ENCODE measurements around the gene ABCA12.

ABCA12 gene

DNA sequence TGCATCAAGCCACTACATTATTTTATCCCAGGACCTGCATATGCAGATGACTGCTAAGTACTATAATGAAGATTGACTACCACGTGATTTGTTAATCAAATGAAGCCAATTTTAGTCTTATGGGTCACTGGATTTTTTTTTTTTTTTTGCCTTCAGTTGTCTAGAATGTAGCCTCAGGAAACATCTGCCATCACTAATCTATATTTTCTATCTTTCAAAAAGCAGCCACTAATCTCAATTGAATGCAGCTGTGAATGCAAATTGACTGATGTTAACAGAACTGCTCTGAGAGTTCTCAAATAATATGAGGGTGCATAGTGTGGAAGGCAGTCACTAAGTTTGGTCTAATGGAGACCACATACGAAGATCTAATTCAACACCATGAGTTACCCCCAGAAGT, 106.3 kb downstream of the ABCA12 start:
- DNase-seq (ENCODE audit: low spot score) = no peak

DNA sequence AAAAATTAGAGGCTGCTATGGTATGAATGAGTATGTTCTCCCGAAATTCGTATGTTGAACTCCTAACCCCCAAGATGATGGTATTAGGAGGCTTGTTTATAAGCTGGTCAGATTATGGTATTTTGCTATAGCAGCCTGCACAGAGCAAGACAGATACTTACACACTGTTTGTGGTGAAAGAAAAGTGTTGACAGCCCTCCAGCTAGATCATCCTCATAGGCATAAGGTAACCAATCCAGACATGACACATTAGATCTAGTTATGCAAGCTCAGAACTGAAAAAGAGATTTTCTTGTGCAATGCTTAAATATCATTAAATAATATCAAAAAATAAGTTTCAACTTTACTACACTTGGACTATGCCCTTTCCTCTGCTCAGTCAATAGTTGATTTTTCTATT, 107.1 kb downstream of the ABCA12 start:
- DNase-seq (ENCODE audit: low spot score) = no peak

DNA sequence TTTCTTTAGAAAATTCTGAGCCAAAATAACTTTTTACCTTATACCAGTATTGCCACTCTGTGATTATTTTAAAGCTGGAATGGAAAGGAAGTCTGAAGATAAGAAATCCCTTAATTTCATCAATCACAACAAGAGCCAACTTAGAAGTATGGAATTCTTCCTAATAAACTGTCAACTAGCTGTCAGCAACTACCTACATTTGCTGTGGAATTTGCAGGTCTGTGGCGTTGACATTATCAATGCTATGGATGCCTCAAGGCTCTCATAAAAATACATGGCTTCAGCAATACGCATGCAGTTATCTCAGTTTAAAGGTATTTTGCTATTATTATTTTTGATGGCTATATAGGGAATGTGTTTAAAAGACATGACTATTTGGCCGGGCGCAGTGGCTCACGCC, 108.5 kb downstream of the ABCA12 start:
- no peak for DNase-seq (ENCODE audit: low spot score)

DNA sequence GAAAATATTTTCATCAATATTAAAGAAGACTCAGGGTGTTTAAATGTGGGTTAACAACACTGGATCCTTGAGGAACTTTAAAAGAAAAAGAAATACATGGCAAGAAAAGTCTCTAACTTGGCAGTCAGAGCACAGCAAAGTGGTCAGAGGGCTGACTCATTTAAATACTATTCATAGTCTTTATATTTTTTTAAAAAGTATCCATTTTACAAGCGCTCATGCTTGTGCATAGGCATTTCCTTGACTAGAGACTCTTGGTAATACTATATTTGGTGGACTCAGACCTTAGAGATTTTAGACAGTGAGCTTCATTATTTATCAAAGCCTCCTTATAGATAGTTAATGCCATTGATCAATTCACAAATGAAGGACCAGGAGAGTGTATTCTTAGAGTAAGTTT, 110.2 kb downstream of the ABCA12 start:
- DNase-seq (ENCODE audit: low spot score) = no peak

DNA sequence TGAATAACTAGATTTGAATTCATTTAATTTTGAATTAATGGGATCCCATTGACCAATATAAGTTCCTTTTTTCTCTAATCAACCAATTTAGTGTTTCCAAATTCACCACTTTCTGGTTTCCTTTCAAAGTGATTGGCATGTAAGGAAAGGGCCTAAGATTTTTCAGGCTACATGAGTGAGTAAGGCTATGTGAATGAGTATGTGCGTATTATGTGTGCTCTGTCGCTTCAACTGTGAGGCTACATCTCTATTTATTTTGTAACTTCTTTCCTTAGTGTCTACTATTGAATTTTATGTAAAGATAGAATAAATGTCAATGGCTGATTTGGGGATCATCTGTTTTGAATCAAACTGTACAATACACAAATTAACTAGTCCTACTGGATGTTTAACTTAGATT, 110.6 kb downstream of the ABCA12 start:
- no peak for DNase-seq (ENCODE audit: low spot score)

DNA sequence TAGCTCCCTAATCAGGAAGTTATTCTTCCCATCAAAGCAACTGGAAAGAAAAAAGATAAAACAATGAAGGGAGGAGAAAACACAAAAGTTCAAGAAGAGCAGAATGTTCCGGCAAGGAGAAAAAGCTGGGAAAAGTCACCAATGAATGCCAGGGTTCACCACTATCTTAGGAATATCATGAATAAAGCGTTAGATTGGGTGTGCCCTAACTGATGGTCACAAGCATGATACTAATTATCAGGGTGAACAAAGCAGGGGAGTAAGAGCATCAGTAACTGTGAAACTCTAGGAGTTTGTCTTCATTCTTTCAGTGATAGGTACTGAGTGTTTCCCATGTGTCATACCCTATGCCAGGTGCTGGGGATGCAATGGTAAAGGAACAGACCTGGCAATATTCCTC, 115.5 kb downstream of the ABCA12 start:
- no peak for DNase-seq (ENCODE audit: low spot score)

DNA sequence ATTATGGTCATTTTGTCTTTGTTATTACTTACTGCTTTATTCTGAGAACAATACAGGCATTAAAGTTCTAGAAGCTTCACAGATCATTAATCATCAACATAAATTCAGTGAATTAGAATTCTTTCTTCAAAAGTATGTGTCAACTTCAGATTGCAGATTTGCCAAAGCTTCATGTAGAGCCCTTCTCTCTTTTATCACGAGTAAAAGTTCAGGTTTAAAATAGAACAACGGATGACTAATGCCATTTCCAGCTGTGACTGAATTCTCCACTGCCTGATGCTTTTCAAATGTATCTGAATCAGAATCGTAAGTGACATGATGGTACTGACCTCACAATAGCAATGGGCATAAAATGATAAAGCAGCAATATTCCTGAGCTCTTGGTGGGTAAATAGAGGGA, 116.0 kb downstream of the ABCA12 start:
- no peak for DNase-seq (ENCODE audit: low spot score)

DNA sequence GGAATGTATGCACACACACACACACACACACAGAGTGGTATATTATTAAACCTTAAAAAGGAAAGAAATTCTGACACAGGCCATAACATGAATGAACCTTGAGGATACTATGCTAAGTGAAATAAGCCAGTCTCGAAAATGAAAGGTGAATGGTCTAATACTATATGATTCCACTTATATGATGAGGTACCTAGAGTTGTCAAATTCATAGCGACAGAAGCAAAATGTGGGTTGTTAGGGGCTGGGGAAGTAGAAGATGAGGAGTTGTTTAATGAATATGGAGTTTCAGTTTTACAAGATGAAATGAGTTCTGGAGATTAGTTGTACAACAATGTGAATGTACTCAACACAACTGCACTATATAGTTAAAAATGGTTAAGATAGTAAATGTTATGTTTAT, 118.1 kb downstream of the ABCA12 start:
- no peak for DNase-seq (ENCODE audit: low spot score)

DNA sequence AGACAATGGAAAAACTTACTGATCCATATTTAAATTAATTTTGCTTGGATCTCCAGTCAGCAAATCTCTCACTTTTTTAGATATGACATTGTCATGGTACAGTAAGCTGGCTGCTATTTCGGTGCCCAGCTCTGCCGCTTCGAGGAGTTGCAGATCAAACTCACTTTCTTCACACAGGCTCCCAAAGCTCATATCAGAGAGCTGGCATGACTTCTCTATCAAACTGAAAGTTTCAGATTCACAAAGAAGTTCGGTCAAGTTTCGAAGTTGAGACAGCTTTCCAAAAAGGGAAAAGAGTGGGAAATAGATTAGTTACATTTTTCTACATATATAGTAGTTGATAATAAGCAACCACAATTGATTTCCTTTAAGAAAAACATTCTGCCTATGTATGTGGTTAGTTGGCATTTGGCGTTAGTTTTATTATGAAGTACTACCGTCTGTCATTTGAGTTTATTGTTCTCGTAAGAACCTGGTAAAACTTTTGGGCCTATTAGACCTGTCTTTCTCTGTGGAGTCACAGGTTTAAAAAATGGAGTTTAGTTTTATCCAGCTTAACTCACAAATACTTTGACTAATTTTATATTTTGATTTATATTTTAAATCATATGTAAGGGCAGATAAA, 118.8 kb downstream of the ABCA12 start:
- no peak for DNase-seq (ENCODE audit: low spot score)

DNA sequence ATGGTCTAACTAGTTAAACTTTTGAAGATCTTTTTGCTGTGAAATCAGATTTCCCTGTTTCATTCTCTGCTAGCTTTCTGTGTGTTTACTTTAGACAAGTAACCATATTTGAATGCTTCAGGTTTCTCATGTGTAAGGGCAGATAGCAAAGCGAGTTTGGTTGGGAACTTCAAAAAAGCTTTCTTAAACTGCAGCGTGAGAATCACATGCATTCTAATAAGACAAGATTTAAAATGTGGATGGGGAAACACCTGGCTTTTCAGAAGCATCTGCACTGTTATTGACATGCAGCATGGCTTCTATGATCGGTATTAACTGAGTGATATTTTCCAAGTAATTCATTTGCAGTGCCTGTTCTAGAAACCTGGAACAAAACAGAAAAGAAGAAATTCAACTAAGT, 119.3 kb downstream of the ABCA12 start:
- no peak for DNase-seq (ENCODE audit: low spot score)

DNA sequence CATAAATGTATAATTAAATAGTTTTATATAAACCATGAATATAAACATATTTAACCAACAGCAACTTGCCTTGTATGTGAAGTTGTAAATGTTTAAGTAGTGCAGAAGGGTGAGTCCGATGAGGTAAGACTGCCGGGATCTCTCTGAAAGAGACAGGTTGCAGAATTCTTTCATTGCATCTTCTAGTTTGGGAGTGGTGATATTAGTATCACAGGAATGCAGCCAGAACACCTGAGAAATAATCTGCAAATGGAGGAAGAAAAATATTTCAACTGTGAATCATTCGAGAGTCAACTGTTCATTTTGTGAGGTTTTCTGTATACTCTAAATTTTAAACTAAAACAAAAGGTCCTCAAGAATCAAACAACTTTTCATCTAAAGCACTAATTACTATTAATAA, 123.0 kb downstream of the ABCA12 start:
- no peak for DNase-seq (ENCODE audit: low spot score)

DNA sequence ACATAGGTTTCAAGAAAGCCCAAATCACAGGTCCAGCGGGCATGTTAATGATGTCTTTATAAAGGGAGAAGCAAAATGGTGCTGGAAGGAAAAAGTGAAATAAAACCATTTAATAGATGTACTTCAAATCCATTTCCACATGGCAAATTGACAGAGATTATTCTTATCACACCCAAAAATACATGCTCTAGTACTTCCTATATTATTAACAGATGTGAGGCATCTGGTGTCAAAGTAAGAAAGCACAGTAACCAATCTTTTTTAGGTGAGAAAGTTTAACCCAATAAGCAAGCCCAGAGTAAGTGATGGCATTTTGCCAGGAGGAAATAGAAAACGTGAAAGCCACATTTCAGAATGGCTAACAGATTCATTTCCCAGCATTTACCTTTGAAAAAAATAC, 128.0 kb downstream of the ABCA12 start:
- DNase-seq (ENCODE audit: low spot score) = no peak

DNA sequence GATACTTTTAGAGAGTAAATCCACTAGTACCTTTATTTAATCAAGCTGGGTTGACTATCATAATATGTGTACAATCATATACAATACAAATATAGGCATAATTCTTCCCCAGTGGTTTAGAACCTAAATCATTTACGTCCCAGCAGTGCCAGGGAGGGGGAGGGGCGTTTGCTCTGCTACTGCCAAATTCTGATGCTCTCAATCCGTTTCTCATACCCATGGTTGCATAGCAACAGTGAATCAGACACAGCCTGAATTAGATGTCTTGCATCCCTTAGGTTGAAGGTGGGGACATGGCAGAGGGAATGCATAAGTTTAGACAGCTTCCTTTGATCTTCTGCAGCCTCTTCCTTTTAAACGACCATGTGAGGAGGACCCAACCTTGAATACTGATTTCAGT, 135.4 kb downstream of the ABCA12 start:
- DNase-seq (ENCODE audit: low spot score) = no peak

DNA sequence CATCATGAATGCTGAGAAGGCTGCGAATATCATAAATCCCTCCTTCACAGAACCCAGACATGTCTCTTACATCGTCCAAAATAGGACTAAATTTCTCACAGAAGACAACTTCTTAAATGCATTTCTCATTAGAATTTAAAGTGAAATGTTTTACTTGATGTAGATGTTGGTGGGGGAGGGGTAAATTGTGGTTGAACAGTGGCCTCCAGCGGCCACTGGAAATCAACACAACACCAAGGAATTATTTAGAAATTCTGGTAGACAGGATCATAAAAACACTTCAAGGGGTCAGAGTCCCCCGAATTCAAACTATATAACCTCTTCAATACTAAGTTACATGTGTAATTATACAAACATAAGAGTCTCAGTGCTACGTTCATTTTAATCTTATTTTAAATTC, 135.9 kb downstream of the ABCA12 start:
- DNase-seq (ENCODE audit: low spot score) = peak; percentile 13

DNA sequence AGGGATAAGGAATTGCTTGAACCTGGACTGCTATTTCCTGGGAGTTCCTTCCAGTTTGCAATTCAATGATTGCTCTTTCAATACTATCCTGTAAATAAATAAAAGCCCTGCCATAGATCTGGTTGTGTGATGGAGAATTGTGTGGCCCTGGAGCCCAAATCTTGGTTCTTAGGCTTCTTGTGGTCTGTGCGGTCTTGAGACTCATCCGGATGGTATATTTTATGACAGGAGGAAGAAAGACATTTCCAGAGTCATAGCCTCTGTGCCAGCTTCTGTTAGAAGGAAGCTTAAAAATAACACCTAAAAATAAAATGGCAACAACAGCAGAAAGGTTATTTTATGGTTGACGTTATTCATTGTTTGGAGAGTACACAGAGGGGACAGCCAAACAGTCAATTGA, 137.7 kb downstream of the ABCA12 start:
- no peak for DNase-seq (ENCODE audit: low spot score)

DNA sequence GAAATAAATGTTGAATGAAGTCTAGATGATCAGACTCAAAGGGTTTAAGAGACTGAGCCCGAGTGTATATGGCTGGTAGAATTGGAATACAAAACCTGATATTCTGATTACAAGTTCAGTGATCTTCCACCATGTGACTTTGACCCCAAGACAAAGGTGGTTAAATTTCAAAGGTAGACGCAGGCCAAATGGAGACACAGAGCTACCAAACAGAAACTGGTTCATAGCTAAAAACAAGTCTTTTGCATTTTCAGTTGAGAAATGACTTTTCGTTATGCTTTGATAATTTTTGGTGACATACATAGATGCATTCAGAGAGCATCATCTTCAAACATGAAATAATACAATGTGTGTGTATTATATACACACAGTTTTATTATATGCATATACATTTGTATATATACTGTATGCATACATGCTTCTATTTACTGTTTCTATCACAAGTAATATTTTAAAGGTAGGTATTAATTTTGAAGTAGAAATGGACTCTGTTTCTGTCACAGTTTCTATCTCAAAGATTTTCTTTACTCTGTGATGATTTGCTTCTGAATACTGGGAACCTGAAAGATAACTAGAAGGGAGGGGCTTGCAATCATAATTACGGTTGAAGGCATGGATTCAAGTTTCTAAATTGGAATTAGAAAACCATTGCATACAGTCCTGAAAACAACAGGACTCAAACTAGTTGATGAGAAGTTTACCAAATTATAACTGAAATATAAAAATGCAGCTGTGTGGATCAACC, 142.3 kb downstream of the ABCA12 start:
- no peak for DNase-seq (ENCODE audit: low spot score)

DNA sequence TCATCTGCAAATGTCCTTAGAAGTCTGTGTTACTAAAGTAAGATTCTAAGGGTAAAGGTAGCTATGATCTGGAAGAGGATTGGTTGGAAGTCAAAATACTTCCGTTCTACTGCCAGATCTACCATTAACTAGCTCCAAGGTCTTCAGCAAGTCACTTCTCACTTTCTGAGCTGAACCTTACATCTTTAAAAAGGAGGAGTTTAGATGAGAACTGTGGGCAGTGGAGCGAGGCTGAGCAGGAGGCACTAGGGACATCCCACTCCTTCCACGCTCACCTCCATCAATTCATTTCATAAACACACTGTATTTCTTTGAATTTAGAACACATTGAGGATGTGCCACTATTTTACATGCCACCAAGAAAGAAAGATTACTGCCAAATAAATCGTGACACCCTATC, 143.0 kb downstream of the ABCA12 start:
- no peak for DNase-seq (ENCODE audit: low spot score)

DNA sequence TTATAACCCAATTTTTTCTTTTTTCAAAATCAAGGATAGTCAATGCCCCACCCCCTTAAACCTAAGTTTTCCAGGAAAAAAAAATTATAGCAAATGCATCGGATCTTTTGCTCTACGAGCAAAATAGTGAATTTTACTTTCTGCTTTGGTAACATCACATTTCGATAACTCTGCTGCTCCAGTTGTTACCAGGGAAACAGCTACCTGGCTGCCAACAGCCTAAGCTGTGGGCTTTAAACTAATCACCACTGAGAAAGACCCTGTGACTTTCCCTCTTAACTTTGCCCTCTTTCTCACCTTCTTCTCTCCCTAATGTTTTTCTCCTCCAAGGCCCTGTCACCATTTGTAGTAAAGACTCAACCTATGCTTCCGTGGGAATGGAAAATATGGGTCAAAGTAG, 145.5 kb downstream of the ABCA12 start:
- no peak for DNase-seq (ENCODE audit: low spot score)

DNA sequence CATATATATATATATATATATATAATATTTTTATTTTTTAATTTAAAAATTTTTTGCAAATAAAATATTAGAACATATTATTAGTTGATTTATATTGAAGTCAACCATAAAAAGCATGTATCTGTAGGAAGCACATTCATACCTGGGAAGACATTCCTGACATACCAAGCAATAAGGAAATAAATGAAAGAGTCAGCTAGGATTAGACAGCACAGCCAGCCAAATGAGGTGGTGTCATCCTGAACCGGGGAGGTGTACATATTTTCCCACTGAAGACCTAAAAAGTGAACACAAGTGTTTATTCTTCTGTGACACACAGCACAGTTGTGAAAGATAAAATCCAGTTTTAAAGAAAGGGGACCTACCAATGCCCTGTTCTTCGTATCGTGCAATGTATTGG, 149.2 kb downstream of the ABCA12 start:
- DNase-seq (ENCODE audit: low spot score) = no peak

DNA sequence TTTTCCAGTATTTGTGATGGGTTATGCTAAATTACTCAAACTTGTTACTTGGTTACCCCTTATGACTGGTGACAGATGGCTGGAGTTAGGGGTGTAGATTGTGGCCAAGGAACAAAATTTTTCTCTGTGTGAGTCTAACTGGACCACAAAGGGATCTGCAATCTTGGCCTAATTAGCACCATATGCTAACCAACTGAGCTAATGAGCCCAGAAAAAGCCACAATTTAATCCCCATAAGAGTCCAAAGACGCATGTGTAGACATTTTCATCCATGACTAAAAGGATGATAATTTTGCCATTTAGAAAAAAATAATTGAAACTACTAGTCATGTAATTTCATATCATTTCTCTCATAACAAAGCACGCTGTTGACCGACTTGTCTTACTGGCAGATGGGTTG, 151.2 kb downstream of the ABCA12 start:
- DNase-seq (ENCODE audit: low spot score) = no peak

DNA sequence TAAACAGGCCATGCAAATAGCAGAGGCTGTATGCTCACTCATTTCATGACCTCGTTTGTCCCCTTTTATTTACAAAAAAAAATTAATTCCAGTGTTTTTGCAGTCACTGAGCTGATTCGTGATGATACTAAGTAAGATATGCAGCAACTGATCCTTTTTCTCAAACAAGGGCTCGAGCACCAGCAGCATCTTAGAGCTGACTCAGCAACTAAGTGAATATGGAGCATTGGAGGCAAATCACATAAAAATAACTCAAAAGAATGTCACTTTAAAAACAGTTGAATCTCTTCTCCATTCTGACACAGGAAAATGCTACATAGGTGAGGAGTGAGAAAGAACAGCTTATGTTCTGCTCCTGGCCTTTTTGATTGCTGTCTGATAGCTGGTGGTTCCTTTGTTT, 152.8 kb downstream of the ABCA12 start:
- no peak for DNase-seq (ENCODE audit: low spot score)

DNA sequence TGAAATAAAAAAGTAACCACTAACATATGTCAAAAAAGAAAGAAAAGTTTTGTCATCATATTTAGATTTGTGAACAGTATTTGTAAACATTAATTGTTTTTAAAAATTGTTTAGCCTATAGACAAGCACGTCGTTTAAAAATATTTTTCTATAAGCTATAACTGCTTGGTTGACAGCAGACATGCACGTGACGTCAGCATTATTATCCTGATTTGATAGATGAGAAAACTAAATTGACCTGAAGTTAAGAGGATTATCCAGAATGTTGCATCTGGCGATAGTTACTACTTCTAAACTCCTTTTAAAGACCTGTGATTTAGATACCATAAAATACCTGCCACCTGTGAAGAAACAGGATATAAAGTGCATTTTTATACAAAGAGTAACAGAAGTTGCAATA, 172.0 kb downstream of the ABCA12 start:
- no peak for DNase-seq (ENCODE audit: low spot score)

DNA sequence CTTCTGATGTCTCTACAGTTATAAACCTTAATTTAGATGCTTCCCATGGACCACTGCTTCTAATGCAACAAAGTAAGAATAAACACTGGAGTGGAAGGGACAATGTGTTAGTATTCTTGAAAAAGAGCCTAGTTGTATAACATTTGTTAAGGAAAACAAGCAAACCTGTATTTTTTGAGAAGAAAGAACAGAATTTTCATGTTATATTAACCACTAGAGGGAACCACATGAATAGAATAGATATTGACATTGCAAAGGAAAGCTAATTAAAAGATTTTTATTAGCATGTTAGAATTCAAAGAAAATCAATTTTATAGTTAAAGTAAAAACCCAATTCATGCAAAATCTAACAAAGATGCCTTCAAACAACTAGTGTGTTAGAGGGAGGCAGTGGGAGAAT, 177.7 kb downstream of the ABCA12 start:
- no peak for DNase-seq (ENCODE audit: low spot score)

DNA sequence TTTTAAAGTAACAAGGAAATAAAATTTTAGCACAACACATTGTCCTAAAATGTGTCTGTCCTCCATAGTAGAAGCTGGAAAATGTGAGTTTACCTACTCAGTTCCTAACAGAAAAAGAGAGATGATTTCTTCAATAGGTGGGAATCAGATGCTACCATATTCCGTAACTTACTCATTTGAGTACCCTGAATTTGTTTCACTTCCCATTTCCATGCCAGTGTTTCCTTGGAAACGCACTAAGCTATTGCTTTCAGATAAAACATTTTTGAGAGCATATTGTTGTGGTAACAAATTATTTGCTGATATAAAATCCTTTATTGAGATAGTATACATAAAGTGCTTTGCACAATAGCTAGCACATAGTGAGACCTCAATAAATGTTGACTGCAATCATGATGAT, 191.5 kb downstream of the ABCA12 start:
- DNase-seq (ENCODE audit: low spot score) = no peak

All from HuH-7.5 (cell line).